Measurements from ENCODE around the gene SUCLG2. TPM values are rescaled to one million over a fixed set of nuclear protein-coding genes. Genes with fewer than 3 reads are reported as not detected.

The SUCLG2 gene
- total RNA-seq, 2 donors from 2014 or later, result 25.5 to 36.6 TPM

GRCh38 chr3:67647390-67647878, 7.0 kb downstream of the SUCLG2 start:
- no peak overlapping the region for H3K27ac ChIP-seq
- DNase-seq (ENCODE audit: low spot score) (no peak), ATAC-seq (ENCODE audit: insufficient number of reproducible peaks, low FRiP score, low read depth) (no peak)
- no peaks in the 10 kb centered on the region for H3K27me3 ChIP-seq (replicated peaks; ENCODE audit: insufficient read depth)
- no peak for TF ChIP-seq CTCF (IDR thresholded peaks at IDR 0.05)
- peaks cover 0 to 14% of the 10 kb centered on the region in 2 donors for H3K4me1 ChIP-seq (ENCODE audit: control insufficient read depth in 1 of 2, low read depth in 2 of 2)
- no peaks in the 10 kb centered on the region for H3K36me3 ChIP-seq
- H3K4me3 ChIP-seq, result no peak overlapping the region
- H3K9me3 ChIP-seq, result no peaks in the 10 kb centered on the region

GRCh38 chr3:67646586-67647234, 7.7 kb downstream of the SUCLG2 start:
- Histone ChIP-seq H3K36me3 (no peaks in the 10 kb centered on the region), H3K4me1 (ENCODE audit: control insufficient read depth in 1 of 2, low read depth in 2 of 2) (peaks cover 0 to 18% of the 10 kb centered on the region in 2 donors), H3K27me3 (replicated peaks; ENCODE audit: insufficient read depth) (no peaks in the 10 kb centered on the region), H3K27ac (no peak overlapping the region), H3K9me3 (no peaks in the 10 kb centered on the region), H3K4me3 (no peak overlapping the region)
- no peak for DNase-seq (ENCODE audit: low spot score)
- no peak for TF ChIP-seq CTCF (IDR thresholded peaks at IDR 0.05)
- no peak for ATAC-seq (ENCODE audit: insufficient number of reproducible peaks, low FRiP score, low read depth)

GRCh38 chr3:67644827-67645226, 9.6 kb downstream of the SUCLG2 start:
- no peak overlapping the region for H3K4me3 ChIP-seq
- no peaks in the 10 kb centered on the region for H3K9me3 ChIP-seq
- no peaks in the 10 kb centered on the region for H3K27me3 ChIP-seq (replicated peaks; ENCODE audit: insufficient read depth)
- H3K27ac ChIP-seq, result no peak overlapping the region
- peaks cover 4 to 22% of the 10 kb centered on the region in 2 donors for H3K4me1 ChIP-seq (ENCODE audit: control insufficient read depth in 1 of 2, low read depth in 2 of 2)
- ATAC-seq (ENCODE audit: insufficient number of reproducible peaks, low FRiP score, low read depth) (no peak), DNase-seq (ENCODE audit: low spot score) (no peak)
- no peaks in the 10 kb centered on the region for H3K36me3 ChIP-seq
- TF ChIP-seq CTCF (IDR thresholded peaks at IDR 0.05), result no peak

- H3K27me3 ChIP-seq (replicated peaks; ENCODE audit: insufficient read depth), result no peaks in the 10 kb centered on the region
- no peak overlapping the region for H3K27ac ChIP-seq
- no peaks in the 10 kb centered on the region for H3K36me3 ChIP-seq
- TF ChIP-seq CTCF (IDR thresholded peaks at IDR 0.05), result no peak
- no peak for DNase-seq (ENCODE audit: low spot score)
- H3K9me3 ChIP-seq, result no peaks in the 10 kb centered on the region
- no peak overlapping the region for H3K4me3 ChIP-seq
- no peak for ATAC-seq (ENCODE audit: insufficient number of reproducible peaks, low FRiP score, low read depth)
- H3K4me1 ChIP-seq (ENCODE audit: control insufficient read depth in 1 of 2, low read depth in 2 of 2), result peaks cover 4 to 20% of the 10 kb centered on the region in 2 donors
Observed at GRCh38 chr3:67642734-67643133, 11.7 kb downstream of the SUCLG2 start.

- Histone ChIP-seq H3K27me3 (replicated peaks; ENCODE audit: insufficient read depth) (no peaks in the 10 kb centered on the region), H3K4me3 (no peak overlapping the region), H3K9me3 (no peaks in the 10 kb centered on the region), H3K4me1 (ENCODE audit: control insufficient read depth in 1 of 2, low read depth in 2 of 2) (peaks cover 4 to 15% of the 10 kb centered on the region in 2 donors), H3K27ac (no peak overlapping the region), H3K36me3 (no peaks in the 10 kb centered on the region)
- ATAC-seq (ENCODE audit: insufficient number of reproducible peaks, low FRiP score, low read depth) (no peak), DNase-seq (ENCODE audit: low spot score) (no peak)
- no peak for TF ChIP-seq CTCF (IDR thresholded peaks at IDR 0.05)
Observed at GRCh38 chr3:67642190-67642589, 12.2 kb downstream of the SUCLG2 start.

Data from thoracic aorta (tissue), 2 donors.